Stimulated activated CD4-positive, alpha-beta T cell treated with anti-CD3 and anti-CD28 coated beads, Interleukin-12 subunit alpha, Interleukin-12 subunit beta, amount 100 ng/mL, for 24 hours (primary cell): Measurements from ENCODE around the gene PRMT7.

Source experiments
- DNase-seq, 2 experiments: peaks; one replicate each; pipeline ENCODE4 v3.0.0-alpha.2; 2020; ENCODE audit warnings: low read depth in 2 of 2

Gene PRMT7

GRCh38 chr16:68363658-68364521 is 53.1 kb downstream of the PRMT7 start:
- no peak for DNase-seq

GRCh38 chr16:68364561-68364998 is 53.8 kb downstream of the PRMT7 start:
- no peak for DNase-seq

GRCh38 chr16:68365167-68365817 is 54.5 kb downstream of the PRMT7 start:
- DNase-seq, result no peak

GRCh38 chr16:68366062-68366461 is 55.2 kb downstream of the PRMT7 start:
- DNase-seq, result no peak

- DNase-seq, result peak in 1 of 2 experiments; percentile 33
These were observed 56.2 kb downstream of the PRMT7 start for GRCh38 chr16:68367030-68367429.

- DNase-seq, result no peak
These were observed 56.6 kb downstream of the PRMT7 start for GRCh38 chr16:68367440-68367839.

GRCh38 chr16:68367891-68368290 is 57.1 kb downstream of the PRMT7 start:
- DNase-seq, result no peak

- no peak for DNase-seq
These were observed 57.6 kb downstream of the PRMT7 start for GRCh38 chr16:68368301-68368888.

- DNase-seq, result no peak
These were observed 58.3 kb downstream of the PRMT7 start for GRCh38 chr16:68369168-68369567.

GRCh38 chr16:68369697-68370580 is 59.1 kb downstream of the PRMT7 start:
- peak in 1 of 2 experiments; percentile 44 for DNase-seq

- no peak for DNase-seq
These were observed 59.9 kb downstream of the PRMT7 start for GRCh38 chr16:68370581-68371275.

- no peak for DNase-seq
These were observed 60.4 kb downstream of the PRMT7 start for GRCh38 chr16:68371276-68371651.

- DNase-seq, result no peak
These were observed 61.0 kb downstream of the PRMT7 start for GRCh38 chr16:68371706-68372380.

GRCh38 chr16:68372381-68372720 is 61.5 kb downstream of the PRMT7 start:
- DNase-seq, result no peak

GRCh38 chr16:68372806-68373205 is 62.0 kb downstream of the PRMT7 start:
- DNase-seq, result no peak

GRCh38 chr16:68373528-68374245 is 62.9 kb downstream of the PRMT7 start:
- DNase-seq, result no peak

- DNase-seq, result no peak
These were observed 63.5 kb downstream of the PRMT7 start for GRCh38 chr16:68374246-68374805.

- no peak for DNase-seq
These were observed 64.3 kb downstream of the PRMT7 start for GRCh38 chr16:68374961-68375660.
